Parathyroid adenoma (tissue), 2 donors: ENCODE measurements around the gene SORCS2.

Experiments
- H2AFZ ChIP-seq: fragments of 300-600 bp; sonication (generic); one replicate; pipeline ENCODE4 v1.7.0; 2017; ENCODE audit warnings: antibody characterized with exemption, mild to moderate bottlenecking
- H3K27ac ChIP-seq: fragments of 300-600 bp; sonication (generic); one replicate; pipeline ENCODE4 v1.7.0; 2017
- H3K27me3 ChIP-seq: fragments of 300-600 bp; sonication (generic); one replicate; pipeline ENCODE4 v1.7.0; 2017; ENCODE audit warnings: low read length; ENCODE audit not compliant: control insufficient read depth, insufficient read depth
- H3K36me3 ChIP-seq: fragments of 300-600 bp; sonication (generic); one replicate; pipeline ENCODE4 v1.7.0; 2017; ENCODE audit warnings: low read length; ENCODE audit not compliant: control insufficient read depth, insufficient read depth
- H3K4me1 ChIP-seq: fragments of 300-600 bp; sonication (generic); one replicate; pipeline ENCODE4 v1.7.0; 2017; ENCODE audit warnings: control low read depth
- H3K4me2 ChIP-seq: fragments of 300-600 bp; sonication (generic); one replicate; pipeline ENCODE4 v1.7.0; 2017; ENCODE audit warnings: low read length
- H3K4me3 ChIP-seq: fragments of 300-600 bp; sonication (generic); one replicate; pipeline ENCODE4 v1.7.0; 2017; ENCODE audit warnings: low read depth, low read length
- H3K79me2 ChIP-seq: fragments of 300-600 bp; sonication (generic); one replicate; pipeline ENCODE4 v1.7.0; 2017; ENCODE audit warnings: control low read depth
- H3K9ac ChIP-seq: fragments of 300-600 bp; sonication (generic); one replicate; pipeline ENCODE4 v1.7.0; 2017; ENCODE audit warnings: mild to moderate bottlenecking
- H3K9me3 ChIP-seq: fragments of 300-600 bp; sonication (generic); one replicate; pipeline ENCODE4 v1.7.0; 2017; ENCODE audit warnings: low read length; ENCODE audit not compliant: control insufficient read depth
- TF ChIP-seq, protein P1 (sequence below): fragments of 300-600 bp; sonication (generic); IDR thresholded peaks from one replicate; pipeline ENCODE4 v1.7.0; 2017; ENCODE audit warnings: antibody characterized with exemption, mild to moderate bottlenecking
- donor health status: primary hyperparathyroidism.

The SORCS2 gene

DNA sequence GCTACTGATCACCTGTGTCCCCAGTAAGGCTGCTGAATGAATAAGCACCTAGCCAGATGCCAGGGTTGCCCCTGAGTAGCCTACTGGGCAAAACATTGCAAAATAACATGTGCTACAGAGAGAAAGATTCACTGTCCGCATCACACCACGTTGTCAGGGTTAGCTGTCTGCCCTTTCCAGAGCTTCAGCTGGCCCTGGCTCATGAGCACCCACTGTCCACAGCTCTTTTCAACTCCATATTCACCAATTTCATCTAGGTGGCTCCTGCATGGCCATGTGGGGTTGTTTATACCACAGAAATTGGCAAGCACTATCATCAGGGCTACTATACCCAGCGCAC lies 470.1 kb downstream of the SORCS2 start:
- Histone ChIP-seq H3K27ac (no peak overlapping the region), H3K4me3 (no peak overlapping the region), H3K4me1 (no peaks in the 10 kb centered on the region), H3K27me3 (no peaks in the 10 kb centered on the region), H3K36me3 (no peaks in the 10 kb centered on the region), H3K9me3 (no peaks in the 10 kb centered on the region), H2AFZ (no peak overlapping the region), H3K4me2 (no peak overlapping the region), H3K9ac (no peak overlapping the region), H3K79me2 (no peaks in the 10 kb centered on the region)
- TF ChIP-seq, protein P1, sequence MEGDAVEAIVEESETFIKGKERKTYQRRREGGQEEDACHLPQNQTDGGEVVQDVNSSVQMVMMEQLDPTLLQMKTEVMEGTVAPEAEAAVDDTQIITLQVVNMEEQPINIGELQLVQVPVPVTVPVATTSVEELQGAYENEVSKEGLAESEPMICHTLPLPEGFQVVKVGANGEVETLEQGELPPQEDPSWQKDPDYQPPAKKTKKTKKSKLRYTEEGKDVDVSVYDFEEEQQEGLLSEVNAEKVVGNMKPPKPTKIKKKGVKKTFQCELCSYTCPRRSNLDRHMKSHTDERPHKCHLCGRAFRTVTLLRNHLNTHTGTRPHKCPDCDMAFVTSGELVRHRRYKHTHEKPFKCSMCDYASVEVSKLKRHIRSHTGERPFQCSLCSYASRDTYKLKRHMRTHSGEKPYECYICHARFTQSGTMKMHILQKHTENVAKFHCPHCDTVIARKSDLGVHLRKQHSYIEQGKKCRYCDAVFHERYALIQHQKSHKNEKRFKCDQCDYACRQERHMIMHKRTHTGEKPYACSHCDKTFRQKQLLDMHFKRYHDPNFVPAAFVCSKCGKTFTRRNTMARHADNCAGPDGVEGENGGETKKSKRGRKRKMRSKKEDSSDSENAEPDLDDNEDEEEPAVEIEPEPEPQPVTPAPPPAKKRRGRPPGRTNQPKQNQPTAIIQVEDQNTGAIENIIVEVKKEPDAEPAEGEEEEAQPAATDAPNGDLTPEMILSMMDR = no peak

DNA sequence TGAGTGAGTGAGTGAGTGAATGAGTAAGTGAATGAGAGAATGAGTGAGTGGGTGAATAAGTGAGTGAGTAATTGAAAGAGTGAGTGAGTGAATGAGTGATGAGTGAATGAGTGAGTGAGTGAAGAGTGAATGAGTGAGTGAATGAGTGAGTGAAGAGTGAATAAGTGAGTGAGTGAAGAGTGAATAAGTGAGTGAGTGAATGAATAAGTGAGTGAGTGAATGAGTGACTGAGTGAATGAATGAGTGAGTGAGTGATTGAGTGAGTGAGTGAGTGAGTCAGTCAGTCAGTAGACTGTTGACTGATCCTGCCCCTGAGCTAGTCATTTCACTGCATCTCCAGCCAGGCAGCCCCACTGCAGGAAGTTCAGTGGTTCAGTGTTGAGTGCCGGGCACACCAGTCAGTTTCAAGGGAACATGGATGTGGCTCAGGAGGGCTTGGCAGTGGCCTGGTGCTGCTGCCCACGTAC lies 470.8 kb downstream of the SORCS2 start:
- H3K36me3 ChIP-seq = no peaks in the 10 kb centered on the region
- no peak overlapping the region for H3K4me2 ChIP-seq
- H3K9ac ChIP-seq = no peak overlapping the region
- H3K4me1 ChIP-seq = no peaks in the 10 kb centered on the region
- no peak overlapping the region for H3K27ac ChIP-seq
- H3K9me3 ChIP-seq = no peaks in the 10 kb centered on the region
- H2AFZ ChIP-seq = no peak overlapping the region
- H3K27me3 ChIP-seq = no peaks in the 10 kb centered on the region
- H3K4me3 ChIP-seq = no peak overlapping the region
- TF ChIP-seq, protein P1 = no peak
- H3K79me2 ChIP-seq = no peaks in the 10 kb centered on the region

DNA sequence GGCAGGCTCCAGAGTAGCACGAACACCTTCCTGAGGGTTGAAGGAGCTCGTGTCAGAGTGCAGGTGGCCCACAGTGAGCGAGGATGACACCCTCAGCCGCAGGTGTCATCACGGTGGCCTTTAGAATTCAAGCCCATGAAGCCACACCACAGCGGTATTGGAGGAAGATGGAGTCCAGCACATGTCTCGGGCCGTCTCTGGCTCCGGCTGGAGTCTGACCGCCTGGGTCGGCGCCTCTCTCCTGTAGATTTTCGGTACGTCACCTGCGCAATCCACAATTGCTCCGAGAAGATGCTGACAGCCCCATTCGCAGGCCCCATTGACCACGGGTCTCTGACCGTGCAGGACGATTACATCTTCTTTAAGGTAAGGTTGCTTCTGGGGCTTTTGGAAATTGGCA lies 471.8 kb downstream of the SORCS2 start:
- no peaks in the 10 kb centered on the region for H3K36me3 ChIP-seq
- no peaks in the 10 kb centered on the region for H3K27me3 ChIP-seq
- no peaks in the 10 kb centered on the region for H3K9me3 ChIP-seq
- no peaks in the 10 kb centered on the region for H3K4me1 ChIP-seq
- H3K9ac ChIP-seq = no peak overlapping the region
- no peak overlapping the region for H2AFZ ChIP-seq
- H3K4me3 ChIP-seq = no peak overlapping the region
- H3K4me2 ChIP-seq = no peak overlapping the region
- H3K27ac ChIP-seq = no peak overlapping the region
- TF ChIP-seq, protein P1 = no peak
- H3K79me2 ChIP-seq = no peaks in the 10 kb centered on the region

DNA sequence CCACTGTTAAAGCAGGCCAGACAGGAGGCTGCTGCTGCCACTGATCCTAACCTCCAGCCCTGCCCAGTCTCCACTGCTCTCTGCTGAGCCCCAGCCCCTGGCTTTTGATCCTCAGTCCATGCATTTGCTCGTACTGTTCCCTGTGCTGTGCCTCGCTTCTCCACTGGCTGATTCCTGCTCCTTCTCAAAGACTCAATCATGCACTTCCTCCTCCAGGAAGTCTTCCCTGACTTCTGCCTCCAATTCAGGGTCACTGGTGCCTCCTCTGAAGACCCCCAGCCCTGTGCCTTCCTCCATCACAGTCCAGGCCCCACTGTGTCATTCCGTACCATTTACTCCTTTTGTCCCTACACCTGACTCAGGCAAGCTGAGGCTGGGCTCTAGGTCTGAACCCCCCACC lies 473.0 kb downstream of the SORCS2 start:
- H3K36me3 ChIP-seq = no peaks in the 10 kb centered on the region

DNA sequence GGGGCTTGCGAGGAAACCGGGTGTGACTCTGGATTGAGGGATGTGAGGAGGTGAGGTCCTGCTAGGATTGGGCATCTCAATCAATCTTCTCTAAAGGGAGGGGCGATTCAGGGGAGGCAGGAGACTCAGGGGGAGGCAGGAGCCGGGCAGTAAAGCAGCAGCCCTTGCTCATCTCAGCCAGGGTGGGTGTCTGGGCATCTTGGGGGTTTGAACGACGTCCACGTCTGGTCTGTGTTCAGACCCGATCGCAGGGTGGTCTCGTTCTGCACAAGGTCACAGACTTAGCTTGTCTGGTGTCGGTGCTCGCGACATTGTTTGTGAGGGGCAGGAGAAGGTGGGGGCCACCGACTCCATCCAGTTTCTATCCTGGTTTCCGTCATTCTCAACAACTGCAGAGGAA lies 473.7 kb downstream of the SORCS2 start:
- no peaks in the 10 kb centered on the region for H3K27me3 ChIP-seq
- H3K9ac ChIP-seq = no peak overlapping the region
- H3K9me3 ChIP-seq = no peaks in the 10 kb centered on the region
- H3K36me3 ChIP-seq = no peaks in the 10 kb centered on the region
- H3K27ac ChIP-seq = no peak overlapping the region
- no peaks in the 10 kb centered on the region for H3K79me2 ChIP-seq
- TF ChIP-seq, protein P1 = no peak
- no peak overlapping the region for H2AFZ ChIP-seq
- no peaks in the 10 kb centered on the region for H3K4me1 ChIP-seq
- no peak overlapping the region for H3K4me3 ChIP-seq
- H3K4me2 ChIP-seq = no peak overlapping the region

More for the DNA sequence above, 473.0 kb downstream of the SORCS2 start:
- Histone ChIP-seq H3K79me2 (no peaks in the 10 kb centered on the region), H3K27me3 (no peaks in the 10 kb centered on the region), H3K4me2 (no peak overlapping the region), H2AFZ (no peak overlapping the region), H3K4me1 (no peaks in the 10 kb centered on the region), H3K4me3 (no peak overlapping the region), H3K9me3 (no peaks in the 10 kb centered on the region), H3K9ac (no peak overlapping the region), H3K27ac (no peak overlapping the region)
- TF ChIP-seq, protein P1 = no peak
